IMR-90 (cell line): ENCODE measurements around the gene SYS1. TPM values are rescaled to one million over a fixed set of nuclear protein-coding genes. Genes with fewer than 3 reads are reported as not detected.

Source experiments
- ATAC-seq: fragments of 200-7000 bp; cut with Tn5 transposase; 2 replicates; pipeline ENCODE4 v1.9.1; 2020; ENCODE audit warnings: low read depth, mild to moderate bottlenecking, moderate library complexity
- BruUV-seq: library from RNA; stranded (reverse); fragments of 400-500 nt; replicated peaks from 2 replicates; lab custom pipeline; 2021; lab: Mats Ljungman, UMichigan
- CTCF ChIA-PET: fragments of 300-600 bp; formaldehyde crosslinking; extraction: SDS; loops from one replicate; lab custom pipeline; 2021; ENCODE audit warnings: antibody characterized with exemption; lab: Yijun Ruan, JAX
- POLR2A ChIA-PET: fragments of 300-600 bp; sonication (Branson Sonifier 250); formaldehyde crosslinking; loops from one replicate; lab custom pipeline; 2022; ENCODE audit warnings: antibody characterized with exemption; ENCODE audit not compliant: unreplicated experiment; lab: Charles Lee
- DNase-seq: peaks from one replicate; pipeline ENCODE4 v3.0.0; 2013
- H2AFZ ChIP-seq: replicated peaks from 2 replicates; pipeline ENCODE3; 2013; ENCODE audit warnings: low read length, mild to moderate bottlenecking; ENCODE audit not compliant: poor library complexity
- H2AK5ac ChIP-seq: 2 replicates; pipeline ENCODE4 v1.6.1; 2013; ENCODE audit warnings: low read depth, low read length, inconsistent platforms
- H2AK9ac ChIP-seq: replicated peaks from 2 replicates; pipeline ENCODE3; 2013; ENCODE audit warnings: mild to moderate bottlenecking, low read depth, low read length, moderate library complexity; ENCODE audit not compliant: poor library complexity
- H2BK120ac ChIP-seq: 2 replicates; pipeline ENCODE4 v1.6.1; 2013; ENCODE audit warnings: low read depth, low read length, inconsistent platforms
- H2BK15ac ChIP-seq: 3 replicates; pipeline ENCODE4 v1.6.1; 2013; ENCODE audit warnings: low read depth, low read length, inconsistent platforms
- H2BK20ac ChIP-seq: 2 replicates; pipeline ENCODE4 v1.6.1; 2013; ENCODE audit warnings: low read depth, mild to moderate bottlenecking, inconsistent platforms, low read length, moderate library complexity
- H2BK5ac ChIP-seq: 2 replicates; pipeline ENCODE4 v1.6.1; 2013; ENCODE audit warnings: mild to moderate bottlenecking, low read depth, low read length, inconsistent platforms; ENCODE audit not compliant: poor library complexity, severe bottlenecking
- H3K14ac ChIP-seq: replicated peaks from 2 replicates; pipeline ENCODE4 v1.6.1; 2013; ENCODE audit warnings: low read depth, low read length, inconsistent platforms
- H3K18ac ChIP-seq: 2 replicates; pipeline ENCODE4 v1.6.1; 2013; ENCODE audit warnings: low read depth, low read length, control low read depth
- H3K23ac ChIP-seq: 2 replicates; pipeline ENCODE4 v1.6.1; 2013; ENCODE audit warnings: low read depth, low read length, inconsistent platforms
- H3K27ac ChIP-seq: 2 replicates; pipeline ENCODE4 v1.5.1; 2013; ENCODE audit warnings: mild to moderate bottlenecking, control low read depth, low read length; ENCODE audit not compliant: insufficient read depth
- H3K27me3 ChIP-seq: 2 replicates; pipeline ENCODE4 v1.6.1; 2013; ENCODE audit warnings: low read length; ENCODE audit not compliant: control insufficient read depth, insufficient read depth
- H3K36me3 ChIP-seq: 2 replicates; pipeline ENCODE4 v1.6.1; 2013; ENCODE audit warnings: low read length, mixed read lengths; ENCODE audit not compliant: control insufficient read depth, insufficient read depth
- H3K4ac ChIP-seq: 2 replicates; pipeline ENCODE4 v1.6.1; 2013; ENCODE audit warnings: low read depth, low read length, inconsistent platforms
- H3K4me1 ChIP-seq: 2 replicates; pipeline ENCODE4 v1.6.1; 2013; ENCODE audit warnings: low read length, mixed read lengths; ENCODE audit not compliant: control insufficient read depth, insufficient read depth
- H3K4me2 ChIP-seq: 2 replicates; pipeline ENCODE4 v1.6.1; 2013; ENCODE audit warnings: low read depth, mild to moderate bottlenecking, control low read depth, low read length, moderate library complexity
- H3K4me3 ChIP-seq: 2 replicates; pipeline ENCODE4 v1.5.1; 2013; ENCODE audit warnings: low read depth, mild to moderate bottlenecking, control low read depth, low read length, moderate library complexity; ENCODE audit not compliant: insufficient read depth
- H3K56ac ChIP-seq: 2 replicates; pipeline ENCODE4 v1.6.1; 2013; ENCODE audit warnings: low read length, inconsistent platforms; ENCODE audit not compliant: insufficient read depth; ENCODE audit errors: extremely low read depth
- H3K79me1 ChIP-seq, 2 experiments: 2 replicates each; pipeline ENCODE4 v1.6.1; 2013; ENCODE audit warnings: low read length in 2 of 2, inconsistent platforms in 1 of 2, low read depth in 1 of 2
- H3K9ac ChIP-seq: 2 replicates; pipeline ENCODE4 v1.6.1; 2013; ENCODE audit warnings: low read depth, low read length, control low read depth
- H3K9me1 ChIP-seq: 2 replicates; pipeline ENCODE4 v1.6.1; 2013; ENCODE audit warnings: low read length, inconsistent platforms; ENCODE audit not compliant: insufficient read depth
- H3K9me3 ChIP-seq: 2 replicates; pipeline ENCODE4 v1.6.1; 2013; ENCODE audit warnings: low read length; ENCODE audit not compliant: control insufficient read depth, insufficient read depth
- H4K20me1 ChIP-seq: 2 replicates; pipeline ENCODE4 v1.6.1; 2013; ENCODE audit warnings: low read length, inconsistent platforms; ENCODE audit not compliant: insufficient read depth
- H4K5ac ChIP-seq: 2 replicates; pipeline ENCODE4 v1.6.1; 2013; ENCODE audit warnings: mild to moderate bottlenecking, low read depth, low read length, control low read depth
- H4K8ac ChIP-seq, 2 experiments: 2 replicates each; pipeline ENCODE4 v1.6.1; 2013; ENCODE audit warnings: low read depth in 2 of 2, low read length in 2 of 2, control low read depth in 1 of 2, inconsistent platforms in 1 of 2
- H4K91ac ChIP-seq: 2 replicates; pipeline ENCODE4 v1.6.1; 2013; ENCODE audit warnings: low read depth, low read length, inconsistent platforms; ENCODE audit not compliant: insufficient read depth
- BHLHE40 ChIP-seq: fragments of 150-350 bp; IDR thresholded peaks from 2 replicates; pipeline ENCODE4 v1.6.1; 2016; ENCODE audit warnings: mild to moderate bottlenecking, low read depth, low read length
- CEBPB ChIP-seq: IDR thresholded peaks from 2 replicates; pipeline ENCODE4 v1.6.1; 2012; ENCODE audit warnings: low read depth, low read length, improper control_type of control experiment
- CHD1 ChIP-seq: IDR thresholded peaks from 2 replicates; pipeline ENCODE4 v1.6.1; 2012; ENCODE audit warnings: low read depth, low read length, improper control_type of control experiment
- ELK1 ChIP-seq: fragments of 150-350 bp; IDR thresholded peaks from 2 replicates; pipeline ENCODE4 v1.6.1; 2016; ENCODE audit warnings: low read depth, mild to moderate bottlenecking, low read length, moderate library complexity, borderline replicate concordance
- FOS ChIP-seq: fragments of 150-350 bp; IDR thresholded peaks from 2 replicates; pipeline ENCODE4 v1.6.1; 2016; ENCODE audit warnings: low read depth, low read length
- MAZ ChIP-seq: IDR thresholded peaks from 2 replicates; pipeline ENCODE4 v1.6.1; 2012; ENCODE audit warnings: low read depth, mild to moderate bottlenecking, low read length, improper control_type of control experiment, moderate library complexity, borderline replicate concordance
- MXI1 ChIP-seq: IDR thresholded peaks from 2 replicates; pipeline ENCODE4 v1.6.1; 2012; ENCODE audit warnings: low read depth, mild to moderate bottlenecking, low read length, moderate library complexity, borderline replicate concordance
- NFE2L2 ChIP-seq: fragments of 150-350 bp; IDR thresholded peaks from 2 replicates; pipeline ENCODE4 v1.6.1; 2016; ENCODE audit warnings: low read depth, mild to moderate bottlenecking, low read length
- POLR2A ChIP-seq: IDR thresholded peaks from 2 replicates; pipeline ENCODE4 v1.6.1; 2012; ENCODE audit warnings: mild to moderate bottlenecking, low read depth, low read length
- RAD21 ChIP-seq: IDR thresholded peaks from 2 replicates; pipeline ENCODE4 v1.6.1; 2012; ENCODE audit warnings: low read length, improper control_type of control experiment
- SMC3 ChIP-seq: fragments of 150-350 bp; IDR thresholded peaks from 2 replicates; pipeline ENCODE4 v1.6.1; 2016; ENCODE audit warnings: low read depth, mild to moderate bottlenecking, antibody characterized with exemption, low read length, moderate library complexity
- USF2 ChIP-seq: fragments of 150-350 bp; IDR thresholded peaks from 2 replicates; pipeline ENCODE4 v1.6.1; 2017; ENCODE audit warnings: mild to moderate bottlenecking, antibody characterized with exemption, low read length, low read depth
- WGBS, 2 experiments: methylation state at CpG; one replicate each; pipeline versions ENCODE4 v1.1.5 to v1.1.7; 2013; ENCODE audit warnings: missing lambda C conversion rate in 2 of 2; ENCODE audit not compliant: insufficient read length in 1 of 2; ENCODE audit errors: extremely low coverage in 2 of 2; 5-methylcytosine and 5-hydroxymethylcytosine counted together
- dilution Hi-C: fragments of 300-500 bp; cut with HindIII; formaldehyde crosslinking; loops from one replicate; pipeline ENCODE4 v1.14.3; 2018; ENCODE audit warnings: low sequenced_read_pairs; ENCODE audit not compliant: unreplicated experiment
- in situ Hi-C: fragments of 300-500 bp; cut with MboI; formaldehyde crosslinking; loops from 3 replicates; pipeline ENCODE4 v1.14.3; 2019; ENCODE audit warnings: low sequenced_read_pairs, inconsistent platforms, mixed read lengths
- intact Hi-C: fragments of 100-400 bp; cut with micrococcal nuclease; formaldehyde crosslinking; loops from 2 replicates; pipeline ENCODE4 v1.10.0; 2022
- polyA plus RNA-seq, 3 experiments: library from polyadenylated mRNA; depleted of rRNA; stranded (reverse); fragments of >200 nt; gene quantifications; 2 replicates each; pipeline ENCODE4 v1.2.3, GENCODE V29; 2012; ENCODE audit warnings: low replicate concordance in 1 of 3
- total RNA-seq: library from RNA; depleted of rRNA; stranded (reverse); fragments of >200 nt; gene quantifications from 2 replicates; pipeline ENCODE4 v1.2.3, GENCODE V29; 2012

SYS1 gene
- total and polyA plus RNA-seq, 2 of the 4 experiments (the other 2 are of a cell fraction): 12.9 to 24.6 TPM

DNA sequence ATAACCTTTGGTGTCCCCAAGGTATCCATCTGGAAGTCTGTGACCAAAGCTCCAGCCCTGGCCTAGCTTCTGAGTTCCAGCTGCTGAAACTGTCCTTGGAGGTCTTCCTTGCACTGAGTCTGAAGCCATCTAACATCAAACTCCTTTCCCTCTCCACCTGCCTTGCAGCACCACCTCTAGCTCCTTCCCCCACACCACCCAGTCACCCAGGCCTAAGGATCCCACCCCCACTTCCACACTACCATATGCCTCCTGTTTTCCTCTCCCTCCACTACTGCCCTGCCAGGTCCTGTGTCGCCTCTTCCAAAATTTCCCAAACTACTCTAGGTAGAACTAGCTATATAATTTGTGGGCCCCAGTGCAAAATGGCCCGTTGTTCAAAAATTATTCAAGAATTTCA lies 44.0 kb upstream of the SYS1 start:
- Histone ChIP-seq H3K9me1 (no peaks in the 10 kb centered on the region), H3K23ac (no peak overlapping the region), H2BK5ac (no peak overlapping the region), H3K4ac (no peak overlapping the region), H2BK15ac (no peak overlapping the region), H4K8ac (no peak overlapping the region), H3K79me1 (no peaks in the 10 kb centered on the region), H4K20me1 (no peaks in the 10 kb centered on the region), H4K91ac (no peak overlapping the region), H2AK9ac (no peak overlapping the region), H2BK120ac (no peak overlapping the region), H2AK5ac (no peak overlapping the region; the same call in 1 of the 2 replicates), H3K27ac (no peak overlapping the region), H3K9me3 (no peaks in the 10 kb centered on the region), H3K27me3 (peaks cover 27% of the 10 kb centered on the region), H2AFZ (no peak overlapping the region), H3K36me3 (no peaks in the 10 kb centered on the region), H3K18ac (no peak overlapping the region), H3K14ac (no peak overlapping the region), H3K4me3 (no peak overlapping the region), H3K4me1 (no peaks in the 10 kb centered on the region), H2BK20ac (no peak overlapping the region), H3K9ac (no peak overlapping the region), H3K56ac (no peak overlapping the region), H4K5ac (no peak overlapping the region), H3K4me2 (no peak overlapping the region)
- TF ChIP-seq RAD21: no peak
- no peak for TF ChIP-seq SMC3
- no peak for TF ChIP-seq ELK1
- TF ChIP-seq USF2: no peak
- no peak for TF ChIP-seq MXI1
- TF ChIP-seq BHLHE40: no peak
- TF ChIP-seq FOS: no peak
- no peak for TF ChIP-seq CEBPB
- no peak for TF ChIP-seq MAZ
- TF ChIP-seq POLR2A: no peak
- TF ChIP-seq CHD1: no peak
- no peak for TF ChIP-seq NFE2L2
- intact Hi-C loops: loop anchor here (1.0 kb wide), 3 partner anchors 44 to 452 kb away; partner anchors contain the start of gene SYS1
- dilution Hi-C loops: no loop called here
- no peak for ATAC-seq
- POLR2A ChIA-PET: no interaction called here
- in situ Hi-C loops: loop anchor here (5.0 kb wide), 1 partner anchor 453 kb away; no protein-coding TSS in a partner anchor
- BruUV-seq: no TSS peak
- CTCF ChIA-PET: interaction anchor here (0.6 to 4.4 kb wide), 7 partner anchors 11 to 452 kb away, joined by 3 to 30 read pairs (median 4); partner anchors contain the start of genes MATN4 and SYS1
- WGBS, 2 experiments: 80% methylated on average over 1 of the region's 2 CpGs; no CpG with 5 or more reads in 1 of the 2 experiments
- DNase-seq: no peak
